ENCODE measurements around the gene PSIP1. TPM values are rescaled to one million over a fixed set of nuclear protein-coding genes. Genes with fewer than 3 reads are reported as not detected.

PSIP1 gene
- total RNA-seq, 1 experiment from 2014 or later, result 99.1 TPM

DNA sequence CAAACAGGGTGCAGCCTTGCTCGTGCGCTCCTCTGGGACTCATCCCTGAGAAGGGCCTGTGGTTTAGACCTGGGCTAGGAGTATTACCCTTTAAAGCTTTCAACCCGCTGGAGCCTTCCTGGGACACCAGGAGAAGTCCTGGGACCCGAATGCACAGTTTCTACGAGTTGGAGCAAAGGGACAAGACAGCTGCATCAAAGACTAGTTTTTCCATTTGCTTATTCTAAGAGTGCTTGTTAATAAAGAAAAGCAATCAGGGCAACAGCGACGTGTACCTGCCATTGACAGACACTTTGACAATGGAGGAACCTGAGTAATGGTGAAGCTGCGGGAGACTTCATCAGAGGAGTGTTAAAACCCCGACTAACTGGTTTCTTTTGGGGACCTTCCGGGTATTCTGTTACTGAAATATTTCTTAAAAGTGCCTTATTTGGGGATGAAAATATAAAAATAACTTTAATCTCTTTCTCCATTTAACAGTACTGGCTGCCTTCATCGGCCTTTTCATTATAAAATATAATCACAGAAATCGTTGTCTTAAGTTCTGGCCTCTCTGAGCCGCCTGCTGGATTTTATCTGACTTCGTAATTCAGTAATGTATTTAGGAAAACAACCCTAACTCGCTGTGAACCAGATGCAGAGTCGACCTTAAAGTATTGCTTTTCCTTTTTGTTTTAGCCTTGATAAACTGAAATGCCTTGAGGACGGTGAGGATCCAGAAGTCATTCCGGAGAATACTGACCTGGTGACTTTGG, 87.4 kb downstream of the PSIP1 start:
- Histone ChIP-seq H3K4me2 (ENCODE audit: low read length) (peak overlapping the region; percentile 85), H3K79me2 (ENCODE audit: insufficient read depth, low read length) (peaks cover 52% of the 10 kb centered on the region), H3K4me3 (replicated peaks in 1 of 2; ENCODE audit: low read depth in 1 of 2, low read length in 2 of 2) (peak overlapping the region; percentile 91 to 94), H3K27me3 (ENCODE audit: insufficient read depth, low read length) (no peaks in the 10 kb centered on the region), H3K9ac (ENCODE audit: low read length) (peak overlapping the region; percentile 85), H3K27ac (ENCODE audit: low read depth, low read length) (peak overlapping the region; percentile 75), H4K20me1 (ENCODE audit: insufficient read depth) (no peaks in the 10 kb centered on the region), H3K9me2 (ENCODE audit: insufficient read depth) (no peaks in the 10 kb centered on the region), H3K36me3 (ENCODE audit: control insufficient read depth in 1 of 2, insufficient read depth in 2 of 2, low read length in 2 of 2) (peaks cover 5 to 22% of the 10 kb centered on the region in 2 experiments; a peak in 3 of 4 replicates), H2AFZ (ENCODE audit: low read depth, low read length, poor library complexity, severe bottlenecking) (peak overlapping the region; percentile 70), H3K9me3 (ENCODE audit: control insufficient read depth in 1 of 2, insufficient read depth in 1 of 2, low read depth in 1 of 2, low read length in 2 of 2) (no peaks in the 10 kb centered on the region), H3K4me1 (ENCODE audit: control insufficient read depth in 1 of 2, insufficient read depth in 2 of 2, low read length in 2 of 2) (peaks cover 3 to 14% of the 10 kb centered on the region in 2 experiments; a peak in 3 of 4 replicates)
- CTCF ChIA-PET, result no interaction called here
- intact Hi-C loops (cut with micrococcal nuclease), result loop anchor here (2.0 to 5.0 kb wide), 2 partner anchors 146 to 319 kb away; no protein-coding TSS in a partner anchor
- no TSS peak for BruUV-seq (replicated peaks)
- POLR2A ChIA-PET, result no interaction called here
- RAD21 ChIA-PET (ENCODE audit: low non-redundant PET in 1 of 2, low total read pairs in 2 of 2, uncharacterized antibody in 2 of 2, unreplicated experiment in 2 of 2), result no interaction called here
- ATAC-seq (peak; percentile 52), DNase-seq (ENCODE audit: low read depth, low spot score) (no peak)
- TF ChIP-seq YY1 (IDR thresholded peaks at IDR 0.05; ENCODE audit: extremely low read depth, insufficient replicate concordance, low read depth, low read length) (no peak), SIN3A (IDR thresholded peaks at IDR 0.05; ENCODE audit: low read depth) (no peak)

DNA sequence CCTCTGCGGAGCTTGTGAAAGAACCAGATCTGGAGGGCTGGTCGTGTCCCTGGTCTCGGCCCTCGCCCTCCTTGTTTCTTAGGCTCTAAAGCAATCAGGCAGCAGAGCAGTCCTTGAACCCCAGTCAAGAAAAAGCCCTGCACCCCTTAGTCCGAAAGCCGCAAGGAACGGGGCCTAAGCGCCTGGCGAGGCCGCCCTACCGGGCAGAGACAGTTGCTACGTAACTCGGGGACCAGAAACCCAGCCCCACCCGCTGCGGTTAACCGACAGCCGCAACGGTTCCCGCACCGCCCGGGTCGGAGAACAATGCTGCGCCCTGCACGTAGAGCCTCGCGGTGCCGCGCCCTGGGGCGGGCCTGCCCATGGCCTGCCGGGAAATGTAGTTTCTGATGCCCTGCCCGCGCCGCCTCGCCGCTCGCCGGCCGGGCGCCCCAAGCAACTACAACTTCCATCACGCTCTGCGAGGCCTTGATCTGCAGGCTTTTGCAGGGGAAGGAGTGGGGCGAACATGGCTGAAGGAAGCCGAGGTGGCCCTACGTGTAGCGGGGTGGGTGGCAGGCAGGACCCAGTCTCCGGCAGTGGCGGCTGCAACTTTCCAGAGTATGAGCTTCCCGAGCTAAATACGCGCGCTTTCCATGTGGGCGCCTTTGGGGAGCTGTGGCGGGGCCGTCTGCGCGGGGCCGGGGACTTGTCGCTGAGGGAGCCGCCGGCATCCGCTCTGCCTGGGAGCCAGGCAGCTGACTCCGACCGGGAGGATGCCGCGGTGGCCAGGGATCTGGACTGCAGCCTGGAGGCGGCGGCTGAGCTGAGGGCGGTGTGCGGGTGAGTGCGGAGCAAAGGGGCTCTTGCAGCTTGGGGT, 88.2 kb downstream of the PSIP1 start, which contains the start of gene SNAPC3:
Gene SNAPC3 (plus strand): TSS at position 505 of the 859 bp plus-strand sequence. CDS start 4 bp downstream, at position 509.
- CTCF ChIA-PET, result interaction anchor here (0.6 kb wide), 1 partner anchor 188 kb away, joined by 3 read pairs; no protein-coding TSS in a partner anchor
- Histone ChIP-seq H3K27me3 (ENCODE audit: insufficient read depth, low read length) (no peaks in the 10 kb centered on the region), H3K9ac (ENCODE audit: low read length) (peak within 1 kb of the TSS; percentile 85), H3K9me2 (ENCODE audit: insufficient read depth) (no peaks in the 10 kb centered on the region), H3K9me3 (ENCODE audit: control insufficient read depth in 1 of 2, insufficient read depth in 1 of 2, low read depth in 1 of 2, low read length in 2 of 2) (no peaks in the 10 kb centered on the region), H3K4me1 (ENCODE audit: control insufficient read depth in 1 of 2, insufficient read depth in 2 of 2, low read length in 2 of 2) (peaks cover 3 to 14% of the 10 kb centered on the region in 2 experiments; a peak in 3 of 4 replicates), H3K4me2 (ENCODE audit: low read length) (peak within 1 kb of the TSS; percentile 85), H3K4me3 (replicated peaks in 1 of 2; ENCODE audit: low read depth in 1 of 2, low read length in 2 of 2) (peak within 1 kb of the TSS; percentile 91 to 94), H2AFZ (ENCODE audit: low read depth, low read length, poor library complexity, severe bottlenecking) (peak within 1 kb of the TSS; percentile 70), H3K79me2 (ENCODE audit: insufficient read depth, low read length) (peaks cover 45% of the 10 kb centered on the region), H3K36me3 (ENCODE audit: control insufficient read depth in 1 of 2, insufficient read depth in 2 of 2, low read length in 2 of 2) (peaks cover 5 to 22% of the 10 kb centered on the region in 2 experiments; a peak in 3 of 4 replicates), H3K27ac (ENCODE audit: low read depth, low read length) (peak within 1 kb of the TSS; percentile 75), H4K20me1 (ENCODE audit: insufficient read depth) (no peaks in the 10 kb centered on the region)
- RAD21 ChIA-PET (ENCODE audit: low non-redundant PET in 1 of 2, low total read pairs in 2 of 2, uncharacterized antibody in 2 of 2, unreplicated experiment in 2 of 2), result no interaction called here
- BruUV-seq (replicated peaks), result no TSS peak
- POLR2A ChIA-PET, result no interaction called here
- DNase-seq (ENCODE audit: low read depth, low spot score), result peak; percentile 83
- intact Hi-C loops (cut with micrococcal nuclease), result loop anchor here (2.0 to 5.0 kb wide), 2 partner anchors 145 to 318 kb away; no protein-coding TSS in a partner anchor
- ATAC-seq, result peak; percentile 98
- TF ChIP-seq ZNF274 (IDR thresholded peaks at IDR 0.05; ENCODE audit: low read depth, low read length), result no peak
- TF ChIP-seq, protein P1, sequence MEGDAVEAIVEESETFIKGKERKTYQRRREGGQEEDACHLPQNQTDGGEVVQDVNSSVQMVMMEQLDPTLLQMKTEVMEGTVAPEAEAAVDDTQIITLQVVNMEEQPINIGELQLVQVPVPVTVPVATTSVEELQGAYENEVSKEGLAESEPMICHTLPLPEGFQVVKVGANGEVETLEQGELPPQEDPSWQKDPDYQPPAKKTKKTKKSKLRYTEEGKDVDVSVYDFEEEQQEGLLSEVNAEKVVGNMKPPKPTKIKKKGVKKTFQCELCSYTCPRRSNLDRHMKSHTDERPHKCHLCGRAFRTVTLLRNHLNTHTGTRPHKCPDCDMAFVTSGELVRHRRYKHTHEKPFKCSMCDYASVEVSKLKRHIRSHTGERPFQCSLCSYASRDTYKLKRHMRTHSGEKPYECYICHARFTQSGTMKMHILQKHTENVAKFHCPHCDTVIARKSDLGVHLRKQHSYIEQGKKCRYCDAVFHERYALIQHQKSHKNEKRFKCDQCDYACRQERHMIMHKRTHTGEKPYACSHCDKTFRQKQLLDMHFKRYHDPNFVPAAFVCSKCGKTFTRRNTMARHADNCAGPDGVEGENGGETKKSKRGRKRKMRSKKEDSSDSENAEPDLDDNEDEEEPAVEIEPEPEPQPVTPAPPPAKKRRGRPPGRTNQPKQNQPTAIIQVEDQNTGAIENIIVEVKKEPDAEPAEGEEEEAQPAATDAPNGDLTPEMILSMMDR (IDR thresholded peaks at IDR 0.05 in 2 of 3, conservative IDR thresholded peaks at IDR 0.05 in 1 of 3; ENCODE audit: borderline replicate concordance in 1 of 3, insufficient read depth in 1 of 3, low read depth in 2 of 3, low read length in 2 of 3), result no peak
- TF ChIP-seq SIN3A (IDR thresholded peaks at IDR 0.05; ENCODE audit: low read depth), result peak; percentile 83
- TF ChIP-seq, protein P2, sequence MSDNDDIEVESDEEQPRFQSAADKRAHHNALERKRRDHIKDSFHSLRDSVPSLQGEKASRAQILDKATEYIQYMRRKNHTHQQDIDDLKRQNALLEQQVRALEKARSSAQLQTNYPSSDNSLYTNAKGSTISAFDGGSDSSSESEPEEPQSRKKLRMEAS (IDR thresholded peaks at IDR 0.05), result peak; percentile 65; the same call in 1 of the 2 replicates
- TF ChIP-seq EZH2 (IDR thresholded peaks at IDR 0.05), result no peak
- no peak for TF ChIP-seq FOSL1 (IDR thresholded peaks at IDR 0.05; ENCODE audit: low read depth)
- TF ChIP-seq POLR2A (IDR thresholded peaks at IDR 0.05; ENCODE audit: borderline replicate concordance, extremely low read depth, insufficient read depth, insufficient read length), result peak; percentile 80
- TF ChIP-seq, protein P3, sequence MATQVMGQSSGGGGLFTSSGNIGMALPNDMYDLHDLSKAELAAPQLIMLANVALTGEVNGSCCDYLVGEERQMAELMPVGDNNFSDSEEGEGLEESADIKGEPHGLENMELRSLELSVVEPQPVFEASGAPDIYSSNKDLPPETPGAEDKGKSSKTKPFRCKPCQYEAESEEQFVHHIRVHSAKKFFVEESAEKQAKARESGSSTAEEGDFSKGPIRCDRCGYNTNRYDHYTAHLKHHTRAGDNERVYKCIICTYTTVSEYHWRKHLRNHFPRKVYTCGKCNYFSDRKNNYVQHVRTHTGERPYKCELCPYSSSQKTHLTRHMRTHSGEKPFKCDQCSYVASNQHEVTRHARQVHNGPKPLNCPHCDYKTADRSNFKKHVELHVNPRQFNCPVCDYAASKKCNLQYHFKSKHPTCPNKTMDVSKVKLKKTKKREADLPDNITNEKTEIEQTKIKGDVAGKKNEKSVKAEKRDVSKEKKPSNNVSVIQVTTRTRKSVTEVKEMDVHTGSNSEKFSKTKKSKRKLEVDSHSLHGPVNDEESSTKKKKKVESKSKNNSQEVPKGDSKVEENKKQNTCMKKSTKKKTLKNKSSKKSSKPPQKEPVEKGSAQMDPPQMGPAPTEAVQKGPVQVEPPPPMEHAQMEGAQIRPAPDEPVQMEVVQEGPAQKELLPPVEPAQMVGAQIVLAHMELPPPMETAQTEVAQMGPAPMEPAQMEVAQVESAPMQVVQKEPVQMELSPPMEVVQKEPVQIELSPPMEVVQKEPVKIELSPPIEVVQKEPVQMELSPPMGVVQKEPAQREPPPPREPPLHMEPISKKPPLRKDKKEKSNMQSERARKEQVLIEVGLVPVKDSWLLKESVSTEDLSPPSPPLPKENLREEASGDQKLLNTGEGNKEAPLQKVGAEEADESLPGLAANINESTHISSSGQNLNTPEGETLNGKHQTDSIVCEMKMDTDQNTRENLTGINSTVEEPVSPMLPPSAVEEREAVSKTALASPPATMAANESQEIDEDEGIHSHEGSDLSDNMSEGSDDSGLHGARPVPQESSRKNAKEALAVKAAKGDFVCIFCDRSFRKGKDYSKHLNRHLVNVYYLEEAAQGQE (IDR thresholded peaks at IDR 0.05; ENCODE audit: low read depth), result no peak
- TF ChIP-seq CEBPB (IDR thresholded peaks at IDR 0.05; ENCODE audit: low read depth), result no peak
